Astrocyte of the cerebellum (primary cell): ENCODE results near the gene ANTKMT.

Experiments used
- DNase-seq: peaks from one replicate; pipeline ENCODE4 v3.0.0-alpha.2; 2011; ENCODE audit warnings: low read depth
- H3K4me3 ChIP-seq: 2 replicates; pipeline ENCODE4 v1.5.1; 2011; ENCODE audit warnings: mild to moderate bottlenecking, low read depth, low read length, moderate library complexity
- CTCF ChIP-seq: IDR thresholded peaks from 2 replicates; pipeline ENCODE4 v1.5.1; 2012; ENCODE audit warnings: low read length, low read depth, moderate library complexity, mild to moderate bottlenecking; ENCODE audit errors: missing control alignments
- in situ Hi-C: cut with HindIII; loops from 2 replicates; pipeline ENCODE4 v1.10.0; 2017; ENCODE audit warnings: low sequenced_read_pairs

ANTKMT gene

GRCh38 chr16:733382-734207, 12.6 kb downstream of the ANTKMT start:
- DNase-seq: no peak
- TF ChIP-seq CTCF: no peak
- no peak overlapping the region for H3K4me3 ChIP-seq
- in situ Hi-C loops: no loop called here

GRCh38 chr16:734208-734980, 13.4 kb downstream of the ANTKMT start:
- no peak overlapping the region for H3K4me3 ChIP-seq
- in situ Hi-C loops: no loop called here
- DNase-seq: no peak
- TF ChIP-seq CTCF: no peak

GRCh38 chr16:734981-735881, 14.3 kb downstream of the ANTKMT start:
- in situ Hi-C loops: no loop called here
- no peak for TF ChIP-seq CTCF
- DNase-seq: no peak
- no peak overlapping the region for H3K4me3 ChIP-seq

GRCh38 chr16:735982-736453, 15.1 kb downstream of the ANTKMT start:
- DNase-seq: no peak
- no peak for TF ChIP-seq CTCF

GRCh38 chr16:736936-737481, 16.1 kb downstream of the ANTKMT start:
- H3K4me3 ChIP-seq: no peak overlapping the region
- DNase-seq: no peak
- TF ChIP-seq CTCF: no peak
- in situ Hi-C loops: no loop called here

More at GRCh38 chr16:735982-736453, 15.1 kb downstream of the ANTKMT start:
- no peak overlapping the region for H3K4me3 ChIP-seq
- in situ Hi-C loops: no loop called here
